Uterus (tissue), 4 donors: ENCODE data around the gene CDC42BPG. TPM values are rescaled to one million over a fixed set of nuclear protein-coding genes. Genes with fewer than 3 reads are reported as not detected.

Source experiments
- DNase-seq, 2 donors: peaks; one replicate each; pipeline ENCODE4 v3.0.0-alpha.2; 2019 to 2020
- H3K27ac ChIP-seq, 2 donors: fragments of 200-600 bp; sonication (generic); 1 replicate in 1 of 2; 2 replicates in 1 of 2; pipeline ENCODE4 v1.5.1; 2016 to 2018
- H3K27me3 ChIP-seq, 2 donors: fragments of 200-600 bp; sonication (generic); one replicate each; pipeline ENCODE4 v1.5.1; 2018 to 2019; ENCODE audit warnings: control low read depth in 1 of 2
- H3K36me3 ChIP-seq, 2 donors: fragments of 200-600 bp; sonication (generic); one replicate each; pipeline ENCODE4 v1.5.1; 2019; ENCODE audit warnings: control low read depth in 1 of 2
- H3K4me1 ChIP-seq, 2 donors: fragments of 200-600 bp; sonication (generic); one replicate each; pipeline ENCODE4 v1.5.1; 2018 to 2019; ENCODE audit warnings: control low read depth in 1 of 2
- H3K4me3 ChIP-seq, 2 donors: fragments of 200-600 bp; sonication (generic); 1 replicate in 1 of 2; 2 replicates in 1 of 2; pipeline ENCODE4 v1.5.1; 2018 to 2019; ENCODE audit warnings: mild to moderate bottlenecking in 1 of 2
- H3K9me3 ChIP-seq, 2 donors: fragments of 200-600 bp; sonication (generic); one replicate each; pipeline ENCODE4 v1.5.1; 2019; ENCODE audit warnings: control low read depth in 1 of 2
- POLR2A ChIP-seq, 2 donors: fragments of 450-650 bp; IDR thresholded peaks; one replicate each; pipeline ENCODE4 v1.6.1; 2016; ENCODE audit warnings: antibody characterized with exemption in 2 of 2, mild to moderate bottlenecking in 1 of 2, moderate library complexity in 1 of 2
- intact Hi-C: fragments of 100-400 bp; cut with DNase I; formaldehyde crosslinking; loops from one replicate; pipeline ENCODE4 v1.15.1; 2023; ENCODE audit warnings: low total_unique reads
- total RNA-seq, 4 donors: library from RNA; depleted of rRNA in 3 of 4; stranded (reverse); fragments of >200 nt in 3 of 4; gene quantifications; one replicate each; pipeline versions ENCODE4 v1.1.0 to v1.2.4, GENCODE V29; 2014 to 2023
- TF ChIP-seq, protein P1 (sequence below), 4 experiments: fragments of 200-600 bp in 2 of 4; fragments of 450-650 bp in 2 of 4; sonication (generic) in 2 of 4; IDR thresholded peaks; one replicate each; pipeline ENCODE4 v1.5.1; 2016 to 2019; ENCODE audit warnings: antibody characterized with exemption in 4 of 4, mild to moderate bottlenecking in 2 of 4, moderate library complexity in 1 of 4
- donor health status: DM: yes; HTN: yes; CAD: no.

The CDC42BPG gene
- total RNA-seq, 4 donors from 2014 or later, result under 0.01 to 2.7 (median 0.30) TPM

DNA sequence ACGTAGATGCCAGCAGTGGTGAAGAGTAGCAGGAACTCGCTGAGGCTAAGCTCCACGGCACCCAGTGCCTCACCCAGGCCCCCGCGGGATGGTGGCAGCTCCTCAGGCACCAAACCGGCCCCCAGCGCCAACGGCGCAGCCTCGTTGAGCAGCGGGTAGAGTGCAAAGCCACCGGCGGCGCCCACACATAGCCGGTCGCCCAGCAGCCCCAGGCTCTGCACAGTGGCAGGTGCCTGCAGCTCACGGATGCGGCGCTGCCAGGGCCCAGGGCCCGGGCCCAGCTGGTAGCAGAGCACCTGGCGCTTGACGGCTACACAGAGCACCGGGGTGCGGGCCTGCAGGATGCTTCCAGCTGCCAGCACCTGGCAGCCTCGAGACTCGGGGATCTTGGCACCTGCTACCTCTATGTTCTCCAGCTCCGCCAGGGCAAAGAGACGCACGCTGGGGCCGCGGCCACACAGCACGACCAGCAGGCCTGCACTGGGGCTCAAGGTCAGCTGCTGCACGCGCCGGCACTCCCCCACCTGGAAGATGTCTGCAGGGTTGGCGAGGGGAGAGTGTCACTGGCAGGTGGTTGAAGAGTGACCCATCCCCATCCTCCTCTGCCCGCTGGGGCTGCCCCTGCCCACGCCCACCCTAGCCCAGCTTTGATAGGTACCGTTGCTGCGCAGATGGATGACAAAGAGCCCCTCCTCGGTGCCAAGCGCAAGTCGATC lies 14.8 kb downstream of the CDC42BPG start:
- H3K9me3 ChIP-seq, result no peaks in the 10 kb centered on the region
- H3K36me3 ChIP-seq, result no peaks in the 10 kb centered on the region
- no peak overlapping the region for H3K27ac ChIP-seq
- no peaks in the 10 kb centered on the region for H3K4me1 ChIP-seq
- intact Hi-C loops, result no loop called here
- H3K27me3 ChIP-seq, result no peaks in the 10 kb centered on the region
- no peak overlapping the region for H3K4me3 ChIP-seq
- no peak for DNase-seq
- no peak for TF ChIP-seq POLR2A (IDR thresholded peaks at IDR 0.05)
- TF ChIP-seq, protein P1, sequence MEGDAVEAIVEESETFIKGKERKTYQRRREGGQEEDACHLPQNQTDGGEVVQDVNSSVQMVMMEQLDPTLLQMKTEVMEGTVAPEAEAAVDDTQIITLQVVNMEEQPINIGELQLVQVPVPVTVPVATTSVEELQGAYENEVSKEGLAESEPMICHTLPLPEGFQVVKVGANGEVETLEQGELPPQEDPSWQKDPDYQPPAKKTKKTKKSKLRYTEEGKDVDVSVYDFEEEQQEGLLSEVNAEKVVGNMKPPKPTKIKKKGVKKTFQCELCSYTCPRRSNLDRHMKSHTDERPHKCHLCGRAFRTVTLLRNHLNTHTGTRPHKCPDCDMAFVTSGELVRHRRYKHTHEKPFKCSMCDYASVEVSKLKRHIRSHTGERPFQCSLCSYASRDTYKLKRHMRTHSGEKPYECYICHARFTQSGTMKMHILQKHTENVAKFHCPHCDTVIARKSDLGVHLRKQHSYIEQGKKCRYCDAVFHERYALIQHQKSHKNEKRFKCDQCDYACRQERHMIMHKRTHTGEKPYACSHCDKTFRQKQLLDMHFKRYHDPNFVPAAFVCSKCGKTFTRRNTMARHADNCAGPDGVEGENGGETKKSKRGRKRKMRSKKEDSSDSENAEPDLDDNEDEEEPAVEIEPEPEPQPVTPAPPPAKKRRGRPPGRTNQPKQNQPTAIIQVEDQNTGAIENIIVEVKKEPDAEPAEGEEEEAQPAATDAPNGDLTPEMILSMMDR (IDR thresholded peaks at IDR 0.05), result no peak

DNA sequence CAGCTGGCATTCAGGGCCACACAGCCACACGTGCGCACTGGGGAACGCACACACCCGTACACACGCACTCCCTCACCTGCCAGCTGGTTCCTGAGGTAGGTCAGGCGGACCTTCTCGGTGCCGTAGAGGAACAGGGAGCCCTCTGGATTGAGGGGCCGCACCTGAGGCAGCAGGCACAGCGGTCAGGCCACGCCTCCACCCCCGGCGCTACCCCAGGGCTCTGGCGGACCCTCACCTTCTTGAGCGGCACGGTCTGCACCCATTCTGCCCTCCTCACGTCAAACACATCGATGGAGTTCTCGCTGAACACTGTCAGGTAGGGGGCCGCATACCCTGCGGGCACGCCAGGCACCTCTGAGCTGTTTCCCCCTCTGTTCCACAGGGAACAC lies 17.0 kb downstream of the CDC42BPG start:
- DNase-seq, result no peak
- no peak overlapping the region for H3K27ac ChIP-seq
- no peaks in the 10 kb centered on the region for H3K9me3 ChIP-seq
- no peak overlapping the region for H3K4me3 ChIP-seq
- no peaks in the 10 kb centered on the region for H3K36me3 ChIP-seq
- no peak for TF ChIP-seq POLR2A (IDR thresholded peaks at IDR 0.05)
- TF ChIP-seq, protein P1 (IDR thresholded peaks at IDR 0.05), result no peak
- intact Hi-C loops, result no loop called here
- no peaks in the 10 kb centered on the region for H3K4me1 ChIP-seq
- no peaks in the 10 kb centered on the region for H3K27me3 ChIP-seq

DNA sequence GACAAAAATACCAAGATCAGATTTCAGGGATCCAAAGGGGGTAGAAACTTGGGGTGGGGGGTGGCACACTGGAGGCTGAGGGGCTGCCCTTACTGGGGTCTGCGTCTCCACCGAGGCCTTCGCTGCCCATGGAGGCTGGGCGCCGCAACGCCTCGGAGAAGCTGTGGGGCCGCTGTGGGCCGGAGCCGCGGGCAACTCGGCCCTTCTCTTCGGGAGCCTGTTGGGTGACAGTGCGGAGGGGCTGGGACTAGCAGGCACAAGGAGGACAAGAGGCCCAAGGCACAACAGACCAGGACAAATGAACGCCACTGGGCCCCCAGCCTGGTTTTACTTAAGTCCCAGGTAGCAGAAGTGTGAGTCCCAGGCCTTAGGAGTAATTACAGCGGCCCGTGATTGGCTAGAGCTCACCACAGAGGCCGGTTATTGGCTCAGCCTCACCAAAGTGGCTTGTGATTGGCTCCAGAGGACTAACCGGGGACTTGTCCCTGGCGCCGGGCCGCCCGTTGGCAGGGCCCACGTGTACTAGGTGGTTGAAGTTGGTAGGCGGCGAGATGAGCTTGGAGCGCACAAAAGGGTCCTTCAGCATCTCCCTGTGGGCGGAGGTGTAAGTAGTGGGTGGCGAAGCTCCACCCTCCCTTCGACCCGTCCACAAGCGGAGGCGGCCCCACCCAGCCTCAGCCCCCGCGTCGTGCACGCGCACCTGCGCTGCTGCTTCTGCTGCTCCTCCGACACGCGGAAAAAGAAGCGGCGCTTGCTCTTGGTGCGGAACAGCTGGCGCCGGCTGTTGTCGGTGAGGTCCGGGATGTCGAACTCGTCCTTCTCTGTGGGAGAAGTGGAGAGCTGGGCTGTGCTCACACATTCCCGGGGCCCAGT lies 17.6 kb downstream of the CDC42BPG start:
- H3K36me3 ChIP-seq, result no peaks in the 10 kb centered on the region
- no peak overlapping the region for H3K27ac ChIP-seq
- no peaks in the 10 kb centered on the region for H3K4me1 ChIP-seq
- TF ChIP-seq POLR2A (IDR thresholded peaks at IDR 0.05), result no peak
- TF ChIP-seq, protein P1 (IDR thresholded peaks at IDR 0.05), result no peak
- no peaks in the 10 kb centered on the region for H3K27me3 ChIP-seq
- no peak overlapping the region for H3K4me3 ChIP-seq
- DNase-seq, result no peak
- intact Hi-C loops, result no loop called here
- H3K9me3 ChIP-seq, result no peaks in the 10 kb centered on the region

DNA sequence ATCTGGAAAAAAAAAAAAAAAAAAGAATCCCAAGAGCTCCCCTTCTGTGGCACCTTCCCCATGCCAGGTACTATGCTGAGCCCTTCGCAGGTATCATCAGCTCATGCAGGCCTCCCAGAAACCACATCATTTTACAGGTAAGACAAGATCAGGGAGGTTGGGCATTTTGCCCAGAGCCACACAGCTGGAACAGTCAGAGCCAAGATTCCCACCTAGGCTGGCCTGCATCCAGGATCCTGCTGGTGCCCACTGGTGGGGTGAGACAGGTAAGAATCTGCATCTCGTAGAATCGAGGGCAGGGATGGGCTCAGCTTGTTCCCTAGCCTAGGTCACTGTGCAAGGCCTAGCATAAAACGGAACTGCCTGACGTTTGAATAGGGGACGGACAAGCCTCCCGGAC lies 18.4 kb downstream of the CDC42BPG start:
- Histone ChIP-seq H3K9me3 (no peaks in the 10 kb centered on the region), H3K36me3 (no peaks in the 10 kb centered on the region), H3K27me3 (no peaks in the 10 kb centered on the region), H3K4me3 (no peak overlapping the region), H3K4me1 (no peaks in the 10 kb centered on the region), H3K27ac (no peak overlapping the region)
- no peak for DNase-seq
- intact Hi-C loops, result no loop called here
- no peak for TF ChIP-seq POLR2A (IDR thresholded peaks at IDR 0.05)
- TF ChIP-seq, protein P1 (IDR thresholded peaks at IDR 0.05), result no peak

DNA sequence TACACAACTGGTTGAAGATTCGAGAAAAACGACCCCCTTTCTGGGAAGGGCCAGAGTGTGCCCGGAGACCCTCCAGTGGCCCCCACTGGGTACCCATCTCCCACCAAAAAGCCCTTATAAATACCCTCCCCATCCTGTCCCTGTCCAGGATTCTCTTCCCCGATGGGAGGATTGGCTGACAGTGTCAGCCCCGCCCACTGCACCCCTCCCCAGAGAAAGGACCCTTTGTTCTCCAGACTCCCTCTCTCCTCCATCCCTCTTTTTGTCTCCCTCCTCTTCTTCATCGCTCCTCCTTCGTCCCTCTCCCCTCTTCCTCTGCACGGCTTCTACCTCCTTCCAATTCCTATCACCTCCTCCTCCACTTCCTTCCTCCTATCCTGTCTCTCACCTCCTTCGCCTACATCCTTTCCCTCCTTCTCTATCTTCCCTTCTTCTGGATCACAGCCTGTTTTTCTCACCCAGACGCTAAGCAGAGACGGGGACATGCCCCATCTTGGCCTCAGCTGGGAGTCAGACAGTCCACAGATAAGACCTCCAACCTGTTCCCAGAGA lies 20.8 kb downstream of the CDC42BPG start:
- Histone ChIP-seq H3K27me3 (no peaks in the 10 kb centered on the region), H3K27ac (no peak overlapping the region), H3K9me3 (no peaks in the 10 kb centered on the region), H3K4me1 (no peaks in the 10 kb centered on the region), H3K4me3 (no peak overlapping the region), H3K36me3 (no peaks in the 10 kb centered on the region)
- TF ChIP-seq, protein P1 (IDR thresholded peaks at IDR 0.05), result no peak
- no peak for TF ChIP-seq POLR2A (IDR thresholded peaks at IDR 0.05)
- intact Hi-C loops, result no loop called here
- no peak for DNase-seq
